Endothelial cell of umbilical vein (primary cell): ENCODE data around the gene BACH2.

Experiments
- CTCF ChIP-seq, 2 donors: IDR thresholded peaks; 1 replicate in 1 of 2; 2 replicates in 1 of 2; pipeline ENCODE4 v1.5.1; 2011; ENCODE audit warnings: low read length in 2 of 2, mild to moderate bottlenecking in 2 of 2, moderate library complexity in 2 of 2, control low read depth in 1 of 2, inconsistent platforms in 1 of 2, low read depth in 1 of 2; ENCODE audit not compliant: insufficient read depth in 1 of 2; ENCODE audit errors: extremely low read depth in 1 of 2
- EZH2 ChIP-seq: IDR thresholded peaks from 2 replicates; pipeline ENCODE4 v1.6.1; 2012; ENCODE audit warnings: borderline replicate concordance, low read depth, mild to moderate bottlenecking, moderate library complexity, low read length, inconsistent platforms; ENCODE audit not compliant: severe bottlenecking
- FOS ChIP-seq: IDR thresholded peaks from 2 replicates; pipeline ENCODE4 v1.6.1; 2011; ENCODE audit warnings: mild to moderate bottlenecking, low read length, moderate library complexity, borderline replicate concordance; ENCODE audit not compliant: insufficient read depth
- GATA2 ChIP-seq: IDR thresholded peaks from 2 replicates; pipeline ENCODE4 v1.7.0; 2011; ENCODE audit warnings: low read depth, mild to moderate bottlenecking, moderate library complexity, mixed read lengths, low read length; ENCODE audit not compliant: insufficient read length, insufficient read depth
- JUN ChIP-seq: IDR thresholded peaks from 2 replicates; pipeline ENCODE4 v1.6.1; 2011; ENCODE audit warnings: borderline replicate concordance, low read depth; ENCODE audit not compliant: insufficient read length, insufficient read depth
- MAX ChIP-seq: IDR thresholded peaks from 2 replicates; pipeline ENCODE4 v1.6.1; 2011; ENCODE audit not compliant: insufficient read depth, insufficient read length
- POLR2A ChIP-seq: IDR thresholded peaks from 2 replicates; pipeline ENCODE4 v1.6.1; 2012; ENCODE audit warnings: low read depth, mild to moderate bottlenecking, control low read depth, low read length
- POLR2AphosphoS5 ChIP-seq: IDR thresholded peaks from 2 replicates; pipeline ENCODE4 v1.6.1; 2012; ENCODE audit warnings: low read depth, mild to moderate bottlenecking, control low read depth, low read length, moderate library complexity; ENCODE audit not compliant: insufficient read depth

DNA sequence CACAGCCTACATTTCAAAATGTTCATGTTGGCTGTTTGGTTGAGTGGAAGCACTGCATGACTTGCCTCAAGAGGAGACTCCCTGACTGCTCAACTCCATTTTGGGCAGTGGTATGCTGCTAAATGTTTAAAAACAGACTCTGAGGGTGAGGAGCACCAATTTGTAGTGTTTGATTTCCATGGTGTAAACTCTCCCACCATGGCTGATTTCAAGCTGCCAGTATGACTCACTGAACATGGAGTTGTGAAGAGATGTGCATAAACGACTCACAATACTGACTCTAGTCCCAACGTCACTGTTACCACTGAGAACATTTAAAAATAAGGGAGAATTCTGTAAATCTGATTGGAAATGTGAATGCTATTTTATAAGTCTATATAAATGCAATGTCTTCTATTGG is 70.4 kb downstream of the BACH2 start:
- TF ChIP-seq POLR2A (no peak), JUN (no peak), POLR2AphosphoS5 (no peak), CTCF (IDR thresholded peaks at IDR 0.05; ENCODE audit: extremely low read depth in 1 of 2, insufficient read depth in 1 of 2, low read depth in 1 of 2, low read length in 2 of 2) (no peak), EZH2 (no peak), MAX (no peak), GATA2 (no peak), FOS (no peak)
